ENCODE measurements around the gene GALNT11.
"Not testable (repeated sequence)": the region's sequence is repeated elsewhere in the genome, so short reads cannot be mapped to it uniquely, and the experiment has no call there.

Gene GALNT11

GRCh38 chr7:152059311-152059710 is 33.8 kb downstream of the GALNT11 start:
- DNase-seq (ENCODE audit: low read depth): no peak
- no peak overlapping the region for H3K4me3 ChIP-seq (ENCODE audit: control insufficient read depth, low read depth, low read length)
- TF ChIP-seq CTCF (conservative IDR thresholded peaks at IDR 0.05; ENCODE audit: control insufficient read depth, insufficient read depth, low read depth, low read length): no peak

- not testable (repeated sequence) for H3K4me3 ChIP-seq (ENCODE audit: control insufficient read depth, low read depth, low read length); DNase-seq (ENCODE audit: low read depth)
These were observed 35.6 kb downstream of the GALNT11 start for GRCh38 chr7:152061086-152061485.

GRCh38 chr7:152063192-152063591 is 37.7 kb downstream of the GALNT11 start:
- not testable (repeated sequence) for H3K4me3 ChIP-seq (ENCODE audit: control insufficient read depth, low read depth, low read length); DNase-seq (ENCODE audit: low read depth)

GRCh38 chr7:152063821-152064220 is 38.3 kb downstream of the GALNT11 start:
- not testable (repeated sequence) for H3K4me3 ChIP-seq (ENCODE audit: control insufficient read depth, low read depth, low read length)

GRCh38 chr7:152065800-152066344 is 40.4 kb downstream of the GALNT11 start:
- DNase-seq (ENCODE audit: low read depth); H3K4me3 ChIP-seq (ENCODE audit: control insufficient read depth, low read depth, low read length): not testable (repeated sequence)

More at GRCh38 chr7:152063821-152064220, 38.3 kb downstream of the GALNT11 start:
- DNase-seq (ENCODE audit: low read depth): not testable (repeated sequence)

- H3K4me3 ChIP-seq (ENCODE audit: control insufficient read depth, low read depth, low read length): no peak overlapping the region
- TF ChIP-seq CTCF (conservative IDR thresholded peaks at IDR 0.05; ENCODE audit: control insufficient read depth, insufficient read depth, low read depth, low read length): no peak
- no peak for DNase-seq (ENCODE audit: low read depth)
These were observed 46.9 kb downstream of the GALNT11 start for GRCh38 chr7:152072421-152072820.

GRCh38 chr7:152073352-152073751 is 47.9 kb downstream of the GALNT11 start:
- no peak for DNase-seq (ENCODE audit: low read depth)
- no peak for TF ChIP-seq CTCF (conservative IDR thresholded peaks at IDR 0.05; ENCODE audit: control insufficient read depth, insufficient read depth, low read depth, low read length)
- H3K4me3 ChIP-seq (ENCODE audit: control insufficient read depth, low read depth, low read length): no peak overlapping the region

- no peak overlapping the region for H3K4me3 ChIP-seq (ENCODE audit: control insufficient read depth, low read depth, low read length)
- DNase-seq (ENCODE audit: low read depth): no peak
- TF ChIP-seq CTCF (conservative IDR thresholded peaks at IDR 0.05; ENCODE audit: control insufficient read depth, insufficient read depth, low read depth, low read length): no peak
These were observed 49.2 kb downstream of the GALNT11 start for GRCh38 chr7:152074673-152075072.

- not testable (repeated sequence) for H3K4me3 ChIP-seq (ENCODE audit: control insufficient read depth, low read depth, low read length); DNase-seq (ENCODE audit: low read depth)
These were observed 49.9 kb downstream of the GALNT11 start for GRCh38 chr7:152075379-152075778.

Data from fibroblast of mammary gland (primary cell).